ENCODE data around the gene RNH1. TPM values are rescaled to one million over a fixed set of nuclear protein-coding genes. Genes with fewer than 3 reads are reported as not detected.

The RNH1 gene
- total RNA-seq, 1 experiment from 2014 or later, result 345 TPM

DNA sequence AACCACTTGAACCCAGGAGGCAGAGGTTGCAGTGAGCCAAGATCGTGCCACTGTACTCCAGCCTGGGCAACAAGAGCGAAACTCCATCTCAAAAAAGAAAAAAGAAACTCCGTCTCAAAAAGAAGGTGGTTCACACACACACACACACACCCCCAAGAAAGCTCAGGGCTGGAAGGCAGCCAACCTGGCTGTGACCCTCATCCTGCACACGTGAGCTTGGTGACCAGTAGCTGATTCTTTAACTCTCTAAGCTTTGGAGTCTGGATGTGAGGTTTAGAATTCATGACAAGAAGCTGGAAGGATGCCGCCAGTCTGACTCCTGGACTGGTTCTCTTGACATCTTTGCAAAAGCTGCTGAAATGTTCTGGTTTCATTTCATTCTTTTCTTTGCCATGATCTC lies 1.9 kb upstream of the RNH1 start:
- POLR2A ChIA-PET, result interaction anchor here (0.6 kb wide), 1 partner anchor 27 kb away, joined by 3 read pairs; no protein-coding TSS in a partner anchor

DNA sequence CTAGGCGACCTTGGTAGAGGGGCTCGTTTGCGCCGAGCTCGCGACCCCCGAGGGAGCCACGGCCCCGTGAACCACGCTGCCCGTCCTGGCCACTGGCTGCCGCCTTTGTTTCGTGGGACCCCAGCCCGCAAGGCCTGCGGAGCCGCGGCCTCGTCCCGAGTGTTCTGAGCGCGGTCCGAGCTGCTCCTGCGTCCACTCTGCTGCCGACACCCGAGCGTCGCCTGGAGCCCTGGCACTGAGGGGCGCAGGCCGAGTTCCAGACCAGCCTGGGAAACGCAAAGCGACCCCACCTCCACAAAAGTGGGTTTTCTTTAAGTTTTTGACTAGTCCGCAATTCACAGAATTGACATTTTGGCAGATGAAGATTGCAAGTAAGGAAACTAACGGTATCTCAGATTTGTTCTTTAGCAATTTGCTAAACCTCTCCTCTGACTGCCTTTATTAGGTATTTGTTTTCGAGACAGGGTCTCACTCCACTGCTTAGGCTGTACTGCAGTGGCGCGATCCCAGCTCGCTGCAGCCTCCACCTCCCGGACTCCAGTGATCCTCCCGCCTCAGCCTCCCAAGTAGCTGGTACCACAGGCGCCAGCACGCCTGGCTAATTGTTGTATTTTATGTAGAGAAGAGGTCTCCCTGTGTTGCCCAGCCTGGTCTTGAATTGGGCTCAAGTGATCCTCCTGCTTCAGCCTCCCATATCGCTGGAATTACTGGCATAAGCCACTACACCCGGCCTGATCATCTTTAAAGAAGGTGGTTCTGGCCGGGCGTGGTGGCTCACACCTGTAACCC lies 879 bp upstream of the RNH1 start:
- POLR2A ChIA-PET, result no interaction called here
- H3K36me3 ChIP-seq (ENCODE audit: control insufficient read depth, insufficient read depth, low read length), result peaks cover 2% of the 10 kb centered on the region; the same call in 1 of the 2 replicates
- in situ Hi-C loops (cut with HindIII; ENCODE audit: low pct_unique_long_range_greater_than_20kb, low sequenced_read_pairs) (no loop called here), intact Hi-C loops (cut with micrococcal nuclease; ENCODE audit: unreplicated experiment) (no loop called here)
- peaks cover 22% of the 10 kb centered on the region for H3K4me1 ChIP-seq (ENCODE audit: control insufficient read depth, insufficient read depth, low read length)
- H3K9me3 ChIP-seq (ENCODE audit: control insufficient read depth, insufficient read depth, low read depth, low read length), result no peaks in the 10 kb centered on the region
- H3K27me3 ChIP-seq (ENCODE audit: control insufficient read depth, insufficient read depth, low read length), result no peaks in the 10 kb centered on the region
- DNase-seq (ENCODE audit: low read depth, low spot score), result no peak
- TSS peak; percentile 27 for BruUV-seq (replicated peaks)
- H3K4me3 ChIP-seq (ENCODE audit: low read depth in 2 of 2, low read length in 2 of 2), result peak overlapping the region; percentile 73 to 84
- ATAC-seq, result no peak
- no peak for TF ChIP-seq TCF7L2 (IDR thresholded peaks at IDR 0.05; ENCODE audit: low read depth, low read length)
- TF ChIP-seq, protein P1, sequence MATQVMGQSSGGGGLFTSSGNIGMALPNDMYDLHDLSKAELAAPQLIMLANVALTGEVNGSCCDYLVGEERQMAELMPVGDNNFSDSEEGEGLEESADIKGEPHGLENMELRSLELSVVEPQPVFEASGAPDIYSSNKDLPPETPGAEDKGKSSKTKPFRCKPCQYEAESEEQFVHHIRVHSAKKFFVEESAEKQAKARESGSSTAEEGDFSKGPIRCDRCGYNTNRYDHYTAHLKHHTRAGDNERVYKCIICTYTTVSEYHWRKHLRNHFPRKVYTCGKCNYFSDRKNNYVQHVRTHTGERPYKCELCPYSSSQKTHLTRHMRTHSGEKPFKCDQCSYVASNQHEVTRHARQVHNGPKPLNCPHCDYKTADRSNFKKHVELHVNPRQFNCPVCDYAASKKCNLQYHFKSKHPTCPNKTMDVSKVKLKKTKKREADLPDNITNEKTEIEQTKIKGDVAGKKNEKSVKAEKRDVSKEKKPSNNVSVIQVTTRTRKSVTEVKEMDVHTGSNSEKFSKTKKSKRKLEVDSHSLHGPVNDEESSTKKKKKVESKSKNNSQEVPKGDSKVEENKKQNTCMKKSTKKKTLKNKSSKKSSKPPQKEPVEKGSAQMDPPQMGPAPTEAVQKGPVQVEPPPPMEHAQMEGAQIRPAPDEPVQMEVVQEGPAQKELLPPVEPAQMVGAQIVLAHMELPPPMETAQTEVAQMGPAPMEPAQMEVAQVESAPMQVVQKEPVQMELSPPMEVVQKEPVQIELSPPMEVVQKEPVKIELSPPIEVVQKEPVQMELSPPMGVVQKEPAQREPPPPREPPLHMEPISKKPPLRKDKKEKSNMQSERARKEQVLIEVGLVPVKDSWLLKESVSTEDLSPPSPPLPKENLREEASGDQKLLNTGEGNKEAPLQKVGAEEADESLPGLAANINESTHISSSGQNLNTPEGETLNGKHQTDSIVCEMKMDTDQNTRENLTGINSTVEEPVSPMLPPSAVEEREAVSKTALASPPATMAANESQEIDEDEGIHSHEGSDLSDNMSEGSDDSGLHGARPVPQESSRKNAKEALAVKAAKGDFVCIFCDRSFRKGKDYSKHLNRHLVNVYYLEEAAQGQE (IDR thresholded peaks at IDR 0.05; ENCODE audit: insufficient read depth in 1 of 2, low read depth in 2 of 2, low read length in 1 of 2), result no peak
- TF ChIP-seq, protein P2, sequence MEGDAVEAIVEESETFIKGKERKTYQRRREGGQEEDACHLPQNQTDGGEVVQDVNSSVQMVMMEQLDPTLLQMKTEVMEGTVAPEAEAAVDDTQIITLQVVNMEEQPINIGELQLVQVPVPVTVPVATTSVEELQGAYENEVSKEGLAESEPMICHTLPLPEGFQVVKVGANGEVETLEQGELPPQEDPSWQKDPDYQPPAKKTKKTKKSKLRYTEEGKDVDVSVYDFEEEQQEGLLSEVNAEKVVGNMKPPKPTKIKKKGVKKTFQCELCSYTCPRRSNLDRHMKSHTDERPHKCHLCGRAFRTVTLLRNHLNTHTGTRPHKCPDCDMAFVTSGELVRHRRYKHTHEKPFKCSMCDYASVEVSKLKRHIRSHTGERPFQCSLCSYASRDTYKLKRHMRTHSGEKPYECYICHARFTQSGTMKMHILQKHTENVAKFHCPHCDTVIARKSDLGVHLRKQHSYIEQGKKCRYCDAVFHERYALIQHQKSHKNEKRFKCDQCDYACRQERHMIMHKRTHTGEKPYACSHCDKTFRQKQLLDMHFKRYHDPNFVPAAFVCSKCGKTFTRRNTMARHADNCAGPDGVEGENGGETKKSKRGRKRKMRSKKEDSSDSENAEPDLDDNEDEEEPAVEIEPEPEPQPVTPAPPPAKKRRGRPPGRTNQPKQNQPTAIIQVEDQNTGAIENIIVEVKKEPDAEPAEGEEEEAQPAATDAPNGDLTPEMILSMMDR (IDR thresholded peaks at IDR 0.05), result no peak
- CTCF ChIA-PET, result no interaction called here
- peak overlapping the region; percentile 81 for H3K27ac ChIP-seq (ENCODE audit: low read length)

More for the DNA sequence above, 1.9 kb upstream of the RNH1 start:
- BruUV-seq (replicated peaks), result TSS peak; percentile 72
- Histone ChIP-seq H3K36me3 (ENCODE audit: control insufficient read depth, insufficient read depth, low read length) (peaks cover 2% of the 10 kb centered on the region; the same call in 1 of the 2 replicates), H3K4me3 (ENCODE audit: low read depth in 2 of 2, low read length in 2 of 2) (no peak overlapping the region), H3K27me3 (ENCODE audit: control insufficient read depth, insufficient read depth, low read length) (no peaks in the 10 kb centered on the region), H3K27ac (ENCODE audit: low read length) (no peak overlapping the region), H3K9me3 (ENCODE audit: control insufficient read depth, insufficient read depth, low read depth, low read length) (no peaks in the 10 kb centered on the region), H3K4me1 (ENCODE audit: control insufficient read depth, insufficient read depth, low read length) (peaks cover 17% of the 10 kb centered on the region)
- in situ Hi-C loops (cut with HindIII; ENCODE audit: low pct_unique_long_range_greater_than_20kb, low sequenced_read_pairs), result no loop called here
- CTCF ChIA-PET, result no interaction called here
- no peak for DNase-seq (ENCODE audit: low read depth, low spot score)
- TF ChIP-seq, protein P2 (IDR thresholded peaks at IDR 0.05), result no peak
- TF ChIP-seq, protein P1 (IDR thresholded peaks at IDR 0.05; ENCODE audit: insufficient read depth in 1 of 2, low read depth in 2 of 2, low read length in 1 of 2), result no peak
- TF ChIP-seq SIN3A (IDR thresholded peaks at IDR 0.05; ENCODE audit: borderline replicate concordance, insufficient read depth, low read depth, low read length) (no peak), TCF7L2 (IDR thresholded peaks at IDR 0.05; ENCODE audit: low read depth, low read length) (no peak), POLR2AphosphoS5 (IDR thresholded peaks at IDR 0.05; ENCODE audit: low read depth, low read length) (no peak)
- intact Hi-C loops (cut with micrococcal nuclease; ENCODE audit: unreplicated experiment), result no loop called here
- ATAC-seq, result no peak

Data from Panc1 (cell line).